GM12878 (cell line): Measurements from ENCODE around the gene NR1D1.

Experiments
- CREM ChIP-seq: IDR thresholded peaks from 2 replicates; pipeline ENCODE4 v1.6.1; 2014; ENCODE audit warnings: antibody characterized with exemption, low read depth
- EZH2 ChIP-seq: IDR thresholded peaks from 2 replicates; pipeline ENCODE4 v1.6.1; 2012; ENCODE audit warnings: low read depth, mild to moderate bottlenecking, control low read depth, inconsistent platforms, low read length, borderline replicate concordance; ENCODE audit not compliant: control insufficient read depth
- FOXK2 ChIP-seq: fragments of 450-650 bp; IDR thresholded peaks from 2 replicates; pipeline ENCODE4 v1.6.1; 2017; ENCODE audit warnings: mild to moderate bottlenecking, moderate library complexity
- GABPA ChIP-seq: IDR thresholded peaks from 2 replicates; pipeline ENCODE4 v1.6.1; 2014; ENCODE audit warnings: antibody characterized with exemption, low read depth, mild to moderate bottlenecking, inconsistent platforms
- PBX3 ChIP-seq: IDR thresholded peaks from 2 replicates; pipeline ENCODE4 v1.6.1; 2011; ENCODE audit warnings: mild to moderate bottlenecking, low read depth, low read length, moderate library complexity; ENCODE audit not compliant: insufficient replicate concordance
- POLR2AphosphoS5 ChIP-seq: IDR thresholded peaks from 2 replicates; pipeline ENCODE4 v1.6.1; 2011; ENCODE audit warnings: mild to moderate bottlenecking, low read length, inconsistent platforms
- TAF1 ChIP-seq: IDR thresholded peaks from 2 replicates; pipeline ENCODE4 v1.6.1; 2011; ENCODE audit warnings: mild to moderate bottlenecking, low read depth, low read length, borderline replicate concordance
- TCF12 ChIP-seq: IDR thresholded peaks from 2 replicates; pipeline ENCODE4 v1.6.1; 2011; ENCODE audit warnings: low read depth, mild to moderate bottlenecking, low read length
- TF ChIP-seq, protein P1 (sequence below), 3 experiments: IDR thresholded peaks in 2 of 3; conservative IDR thresholded peaks in 1 of 3; 2 replicates each; pipeline ENCODE4 v1.5.1; 2011; ENCODE audit warnings: low read depth in 3 of 3, low read length in 3 of 3, mild to moderate bottlenecking in 3 of 3, control low read depth in 2 of 3, moderate library complexity in 2 of 3, inconsistent platforms in 1 of 3, mixed read lengths in 1 of 3; ENCODE audit not compliant: control insufficient read depth in 2 of 3, insufficient read depth in 1 of 3; ENCODE audit errors: extremely low read depth in 1 of 3
- TF ChIP-seq, protein P2 (sequence below): fragments of 450-650 bp; IDR thresholded peaks from 2 replicates; pipeline ENCODE4 v1.6.1; 2017; ENCODE audit warnings: borderline replicate concordance

- TF ChIP-seq CREM (no peak), EZH2 (no peak), POLR2AphosphoS5 (no peak), TAF1 (no peak), FOXK2 (no peak), GABPA (no peak), TCF12 (no peak), PBX3 (no peak)
- TF ChIP-seq, protein P1, sequence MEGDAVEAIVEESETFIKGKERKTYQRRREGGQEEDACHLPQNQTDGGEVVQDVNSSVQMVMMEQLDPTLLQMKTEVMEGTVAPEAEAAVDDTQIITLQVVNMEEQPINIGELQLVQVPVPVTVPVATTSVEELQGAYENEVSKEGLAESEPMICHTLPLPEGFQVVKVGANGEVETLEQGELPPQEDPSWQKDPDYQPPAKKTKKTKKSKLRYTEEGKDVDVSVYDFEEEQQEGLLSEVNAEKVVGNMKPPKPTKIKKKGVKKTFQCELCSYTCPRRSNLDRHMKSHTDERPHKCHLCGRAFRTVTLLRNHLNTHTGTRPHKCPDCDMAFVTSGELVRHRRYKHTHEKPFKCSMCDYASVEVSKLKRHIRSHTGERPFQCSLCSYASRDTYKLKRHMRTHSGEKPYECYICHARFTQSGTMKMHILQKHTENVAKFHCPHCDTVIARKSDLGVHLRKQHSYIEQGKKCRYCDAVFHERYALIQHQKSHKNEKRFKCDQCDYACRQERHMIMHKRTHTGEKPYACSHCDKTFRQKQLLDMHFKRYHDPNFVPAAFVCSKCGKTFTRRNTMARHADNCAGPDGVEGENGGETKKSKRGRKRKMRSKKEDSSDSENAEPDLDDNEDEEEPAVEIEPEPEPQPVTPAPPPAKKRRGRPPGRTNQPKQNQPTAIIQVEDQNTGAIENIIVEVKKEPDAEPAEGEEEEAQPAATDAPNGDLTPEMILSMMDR (IDR thresholded peaks at IDR 0.05 in 2 of 3, conservative IDR thresholded peaks at IDR 0.05 in 1 of 3; ENCODE audit: control insufficient read depth in 2 of 3, extremely low read depth in 1 of 3, insufficient read depth in 1 of 3, low read depth in 3 of 3, low read length in 3 of 3): no peak
- TF ChIP-seq, protein P2, sequence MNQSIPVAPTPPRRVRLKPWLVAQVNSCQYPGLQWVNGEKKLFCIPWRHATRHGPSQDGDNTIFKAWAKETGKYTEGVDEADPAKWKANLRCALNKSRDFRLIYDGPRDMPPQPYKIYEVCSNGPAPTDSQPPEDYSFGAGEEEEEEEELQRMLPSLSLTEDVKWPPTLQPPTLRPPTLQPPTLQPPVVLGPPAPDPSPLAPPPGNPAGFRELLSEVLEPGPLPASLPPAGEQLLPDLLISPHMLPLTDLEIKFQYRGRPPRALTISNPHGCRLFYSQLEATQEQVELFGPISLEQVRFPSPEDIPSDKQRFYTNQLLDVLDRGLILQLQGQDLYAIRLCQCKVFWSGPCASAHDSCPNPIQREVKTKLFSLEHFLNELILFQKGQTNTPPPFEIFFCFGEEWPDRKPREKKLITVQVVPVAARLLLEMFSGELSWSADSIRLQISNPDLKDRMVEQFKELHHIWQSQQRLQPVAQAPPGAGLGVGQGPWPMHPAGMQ: no peak
Observed at GRCh38 chr17:40068129-40068581, 32.2 kb downstream of the NR1D1 start.
